Neuronal stem cell (in vitro differentiated cells): ENCODE results near the gene CX3CL1. TPM values are rescaled to one million over a fixed set of nuclear protein-coding genes. Genes with fewer than 3 reads are reported as not detected.

Source experiments
- small RNA-seq: library from polyadenylated mRNA; stranded (forward); fragments of <200 nt; extraction: miRNeasy Mini kit (QIAGEN cat#:217004); gene quantifications from one replicate; pipeline ENCODE3, GENCODE V24; 2013; ENCODE audit not compliant: insufficient read depth

The CX3CL1 gene

Small RNAs within 50 kb of the gene (small RNA-seq; reads per million reads assigned to genes)
- not detected for gene AC108081.1
